ENCODE data around the gene MYH7. TPM values are rescaled to one million over a fixed set of nuclear protein-coding genes. Genes with fewer than 3 reads are reported as not detected.
"Not testable (repeated sequence)": the region's sequence is repeated elsewhere in the genome, so short reads cannot be mapped to it uniquely, and the experiment has no call there.

The MYH7 gene
- total RNA-seq, 1 donor from 2014 or later: 14,853 TPM

DNA sequence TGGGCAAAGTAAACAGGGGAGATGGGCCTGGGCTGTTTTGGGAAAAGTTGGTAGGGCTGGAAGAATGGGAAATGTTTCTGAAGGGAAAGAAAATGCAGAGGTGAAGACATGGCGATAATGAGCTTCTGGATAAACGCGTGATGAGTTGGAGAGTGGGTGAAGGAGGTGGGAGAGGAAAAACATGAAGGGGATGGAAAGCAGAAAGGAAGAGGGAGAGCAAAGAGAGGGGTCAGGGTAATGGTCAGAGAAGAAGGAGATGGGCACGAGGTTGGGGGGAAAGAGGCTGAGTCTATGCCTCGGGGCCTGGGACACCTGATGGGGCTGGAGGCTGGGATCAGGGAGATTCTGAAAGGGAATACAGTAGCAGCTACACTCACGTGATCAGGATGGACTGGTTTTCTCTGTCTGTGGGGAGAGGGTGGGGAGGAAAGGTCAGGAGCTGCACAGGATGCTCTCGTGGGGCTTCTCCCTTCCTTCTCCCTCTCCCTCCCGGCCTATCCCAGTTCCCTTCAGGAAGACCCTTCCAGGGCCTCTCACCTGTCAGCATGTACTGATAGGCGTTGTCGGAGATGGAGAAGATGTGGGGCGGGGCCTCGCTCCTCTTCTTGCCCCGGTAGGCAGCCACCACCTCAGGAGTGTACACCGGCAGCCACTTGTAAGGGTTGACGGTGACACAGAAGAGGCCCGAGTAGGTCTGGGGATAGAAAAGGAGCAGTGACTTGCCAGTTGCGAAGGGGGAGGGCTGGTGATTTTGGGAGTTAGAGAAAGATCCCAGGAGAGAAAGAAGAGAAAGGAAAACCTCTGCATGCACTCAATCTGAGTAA lies 3.1 kb downstream of the MYH7 start:
- H3K36me3 ChIP-seq: peaks cover 59% of the 10 kb centered on the region
- intact Hi-C loops (cut with micrococcal nuclease): no loop called here
- no peak overlapping the region for H3K4me3 ChIP-seq
- H3K27ac ChIP-seq (replicated peaks): no peak overlapping the region
- DNase-seq: no peak
- H3K9me3 ChIP-seq (replicated peaks): no peaks in the 10 kb centered on the region
- TF ChIP-seq CTCF (IDR thresholded peaks at IDR 0.05; ENCODE audit: borderline replicate concordance): no peak
- H3K4me1 ChIP-seq: peaks cover 10% of the 10 kb centered on the region
- H3K27me3 ChIP-seq (ENCODE audit: low read depth): no peaks in the 10 kb centered on the region

DNA sequence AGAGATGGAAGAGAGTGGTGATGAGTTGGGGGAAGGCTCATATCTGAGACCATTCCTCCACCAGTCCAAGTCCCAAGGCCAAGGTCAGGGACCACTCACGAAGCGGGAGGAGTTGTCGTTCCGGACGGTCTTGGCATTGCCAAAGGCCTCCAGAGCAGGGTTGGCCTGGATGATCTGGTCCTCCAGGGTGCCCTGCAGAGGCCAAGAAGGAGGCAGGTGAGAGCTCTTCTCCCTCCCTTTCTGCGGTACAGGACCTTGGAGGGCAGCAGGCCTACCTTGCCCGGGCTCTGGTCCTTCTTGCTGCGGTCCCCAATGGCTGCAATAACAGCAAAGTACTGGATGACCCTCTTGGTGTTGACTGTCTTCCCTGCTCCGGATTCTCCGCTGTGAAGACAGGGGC lies 4.0 kb downstream of the MYH7 start:
- no peak for DNase-seq

GRCh38 chr14:23430723-23431085 lies 4.8 kb downstream of the MYH7 start:
- no peak for TF ChIP-seq CTCF (IDR thresholded peaks at IDR 0.05; ENCODE audit: borderline replicate concordance)
- no peak overlapping the region for H3K4me3 ChIP-seq
- H3K27ac ChIP-seq (replicated peaks): no peak overlapping the region
- no peaks in the 10 kb centered on the region for H3K27me3 ChIP-seq (ENCODE audit: low read depth)
- no peaks in the 10 kb centered on the region for H3K9me3 ChIP-seq (replicated peaks)
- no peak for DNase-seq
- peaks cover 9% of the 10 kb centered on the region for H3K4me1 ChIP-seq
- intact Hi-C loops (cut with micrococcal nuclease): no loop called here
- H3K36me3 ChIP-seq: peaks cover 59% of the 10 kb centered on the region

More for the DNA sequence above, 4.0 kb downstream of the MYH7 start:
- Histone ChIP-seq H3K27ac (replicated peaks) (no peak overlapping the region), H3K9me3 (replicated peaks) (no peaks in the 10 kb centered on the region), H3K27me3 (ENCODE audit: low read depth) (no peaks in the 10 kb centered on the region), H3K4me1 (peaks cover 9% of the 10 kb centered on the region), H3K36me3 (peaks cover 59% of the 10 kb centered on the region), H3K4me3 (no peak overlapping the region)
- intact Hi-C loops (cut with micrococcal nuclease): no loop called here
- TF ChIP-seq CTCF (IDR thresholded peaks at IDR 0.05; ENCODE audit: borderline replicate concordance): no peak

- Histone ChIP-seq H3K4me3 (no peak overlapping the region), H3K9me3 (replicated peaks) (no peaks in the 10 kb centered on the region), H3K4me1 (peaks cover 12% of the 10 kb centered on the region), H3K36me3 (peaks cover 57% of the 10 kb centered on the region), H3K27me3 (ENCODE audit: low read depth) (no peaks in the 10 kb centered on the region), H3K27ac (replicated peaks) (no peak overlapping the region)
- no peak for TF ChIP-seq CTCF (IDR thresholded peaks at IDR 0.05; ENCODE audit: borderline replicate concordance)
- intact Hi-C loops (cut with micrococcal nuclease): no loop called here
- DNase-seq: no peak
These were observed 5.3 kb downstream of the MYH7 start for GRCh38 chr14:23430016-23430722.

DNA sequence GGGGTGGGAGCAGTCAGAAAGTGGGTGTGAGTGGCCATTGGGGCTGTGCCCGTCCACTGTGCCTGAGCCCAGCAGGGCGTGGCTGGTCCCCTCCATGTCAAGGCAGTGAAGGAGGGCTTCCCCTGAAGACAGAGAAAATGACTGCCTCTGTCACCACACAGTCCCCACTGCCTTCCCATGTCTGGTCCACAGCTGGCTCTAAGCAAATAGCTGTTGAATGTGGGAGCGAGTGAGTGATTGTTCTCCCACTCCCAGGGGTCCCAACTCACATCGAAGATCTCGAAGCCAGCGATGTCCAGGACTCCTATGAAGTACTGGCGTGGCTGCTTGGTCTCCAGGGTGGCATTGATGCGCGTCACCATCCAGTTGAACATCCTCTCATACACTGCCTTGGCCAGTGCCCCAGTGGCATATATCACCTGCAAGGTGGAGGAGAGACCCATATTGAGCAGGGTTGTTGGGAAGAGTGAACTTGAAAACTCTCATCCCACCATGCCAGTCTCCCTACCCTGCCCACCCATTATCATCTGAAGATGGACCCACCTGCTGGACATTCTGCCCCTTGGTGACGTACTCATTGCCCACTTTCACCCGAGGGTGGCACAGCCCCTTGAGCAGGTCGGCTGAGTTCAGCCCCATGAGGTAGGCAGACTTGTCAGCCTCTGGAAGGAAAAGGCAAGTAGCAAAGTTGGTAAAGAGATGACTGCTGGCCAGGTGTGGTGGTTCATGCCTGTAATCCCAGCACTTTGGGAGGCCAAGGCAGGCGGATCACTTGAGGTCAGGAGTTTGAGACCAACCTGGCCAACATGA lies 6.6 kb downstream of the MYH7 start:
- H3K4me1 ChIP-seq: peaks cover 8% of the 10 kb centered on the region
- DNase-seq: no peak
- H3K36me3 ChIP-seq: peaks cover 49% of the 10 kb centered on the region
- no peaks in the 10 kb centered on the region for H3K9me3 ChIP-seq (replicated peaks)
- no peak for TF ChIP-seq CTCF (IDR thresholded peaks at IDR 0.05; ENCODE audit: borderline replicate concordance)
- no peak overlapping the region for H3K27ac ChIP-seq (replicated peaks)
- no peaks in the 10 kb centered on the region for H3K27me3 ChIP-seq (ENCODE audit: low read depth)
- H3K4me3 ChIP-seq: no peak overlapping the region
- intact Hi-C loops (cut with micrococcal nuclease): no loop called here

GRCh38 chr14:23425798-23426197 lies 9.7 kb downstream of the MYH7 start:
- H3K27me3 ChIP-seq (ENCODE audit: low read depth); H3K4me3 ChIP-seq; H3K27ac ChIP-seq (replicated peaks); intact Hi-C loops (cut with micrococcal nuclease); DNase-seq; H3K9me3 ChIP-seq (replicated peaks): not testable (repeated sequence)
- peaks cover 12% of the 10 kb centered on the region for H3K4me1 ChIP-seq
- peaks cover 43% of the 10 kb centered on the region for H3K36me3 ChIP-seq
